ENCODE results near the gene CD2AP.

Gene CD2AP

DNA sequence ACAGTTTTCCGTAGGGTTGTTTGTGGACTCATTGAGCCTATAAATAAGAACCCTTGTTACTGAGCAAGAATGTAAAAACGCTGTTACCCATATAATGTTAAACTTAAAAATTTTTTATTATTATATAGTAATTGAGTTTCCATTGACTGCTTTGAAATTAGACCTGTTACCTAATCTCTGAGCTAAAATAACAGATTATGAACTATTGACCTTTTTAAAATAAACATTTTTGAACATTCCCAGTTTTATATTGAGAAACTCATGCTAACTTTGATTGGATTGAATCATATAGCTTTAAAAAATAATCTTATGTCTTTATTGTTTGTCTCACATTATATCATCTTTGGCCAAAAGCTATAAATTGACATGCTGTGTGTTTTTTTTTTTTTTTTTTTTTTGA is 95.5 kb downstream of the CD2AP start:
- no peak for DNase-seq

DNA sequence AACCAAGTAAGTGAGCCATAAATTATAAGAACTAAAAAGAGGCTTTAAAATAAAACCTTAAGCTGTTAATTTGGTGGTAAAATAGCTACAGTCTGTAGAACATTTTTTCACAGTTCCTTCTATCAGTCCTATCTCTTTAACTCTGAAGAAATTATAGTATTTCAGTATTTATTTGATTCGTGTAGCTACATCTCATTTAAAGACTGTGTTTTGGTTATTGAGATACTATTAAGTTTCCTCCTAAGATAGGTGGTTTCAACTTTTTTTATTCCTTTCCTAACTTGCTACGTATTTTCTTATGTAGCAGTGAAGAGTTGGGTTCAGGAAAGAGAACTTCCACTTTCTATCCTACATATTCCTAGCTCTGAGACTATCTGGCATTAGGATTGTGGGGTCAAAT is 97.2 kb downstream of the CD2AP start:
- DNase-seq, result no peak

DNA sequence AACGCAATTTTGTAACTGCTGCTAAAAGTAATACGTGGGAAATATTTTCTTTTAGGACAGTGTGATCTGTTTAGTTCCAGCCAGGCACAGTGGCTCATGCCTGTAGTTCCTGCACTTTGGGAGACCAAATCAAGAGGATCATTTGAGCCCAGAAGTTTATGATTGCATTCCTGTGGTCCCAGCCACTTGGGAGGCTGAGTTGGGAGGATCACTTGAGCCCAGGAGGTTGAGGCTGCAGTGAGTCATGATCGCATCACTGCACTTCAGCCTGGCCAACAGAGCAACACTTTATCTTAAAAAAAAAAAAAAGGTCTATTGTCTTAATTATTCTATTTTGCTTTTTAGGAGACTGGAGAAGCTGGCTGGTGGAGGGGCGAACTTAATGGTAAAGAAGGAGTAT is 101.5 kb downstream of the CD2AP start:
- no peak for DNase-seq

DNA sequence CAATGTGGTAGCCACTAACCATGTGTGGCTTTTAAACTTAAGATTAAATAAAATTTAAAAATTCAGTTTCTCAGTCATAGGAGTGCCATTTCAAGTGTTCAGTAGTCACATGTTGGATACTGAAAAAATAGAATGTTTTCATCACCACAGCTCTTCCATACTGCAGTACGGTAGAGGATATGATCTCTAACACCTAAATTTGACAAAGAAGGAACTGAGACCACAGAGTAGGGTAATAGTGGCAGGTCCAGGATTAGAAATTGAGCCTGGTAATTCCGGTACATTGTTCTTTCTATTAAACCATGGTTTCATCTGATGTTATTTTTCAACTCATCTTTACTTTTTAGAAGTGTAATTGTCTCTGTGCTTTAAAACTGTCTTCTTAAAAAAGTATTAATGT is 104.0 kb downstream of the CD2AP start:
- no peak for DNase-seq

DNA sequence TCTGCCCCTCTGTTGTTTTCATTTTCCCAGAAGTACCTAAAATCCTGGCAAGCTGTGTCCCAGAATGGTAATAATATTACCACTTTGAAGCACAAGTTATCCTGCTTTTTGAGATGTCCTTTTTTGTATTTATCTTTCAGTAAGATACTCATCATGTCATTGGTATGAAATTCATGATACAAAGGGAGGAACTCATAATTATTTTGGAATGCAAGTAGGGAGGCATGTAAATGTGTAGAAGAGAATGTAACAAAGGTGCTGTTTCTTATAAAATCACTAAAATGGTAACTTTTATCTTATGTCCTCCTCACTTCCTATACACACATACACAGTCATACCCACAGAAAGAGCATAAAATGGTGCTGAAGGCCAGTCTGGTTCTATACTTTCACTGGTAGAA is 109.9 kb downstream of the CD2AP start:
- DNase-seq, result no peak

DNA sequence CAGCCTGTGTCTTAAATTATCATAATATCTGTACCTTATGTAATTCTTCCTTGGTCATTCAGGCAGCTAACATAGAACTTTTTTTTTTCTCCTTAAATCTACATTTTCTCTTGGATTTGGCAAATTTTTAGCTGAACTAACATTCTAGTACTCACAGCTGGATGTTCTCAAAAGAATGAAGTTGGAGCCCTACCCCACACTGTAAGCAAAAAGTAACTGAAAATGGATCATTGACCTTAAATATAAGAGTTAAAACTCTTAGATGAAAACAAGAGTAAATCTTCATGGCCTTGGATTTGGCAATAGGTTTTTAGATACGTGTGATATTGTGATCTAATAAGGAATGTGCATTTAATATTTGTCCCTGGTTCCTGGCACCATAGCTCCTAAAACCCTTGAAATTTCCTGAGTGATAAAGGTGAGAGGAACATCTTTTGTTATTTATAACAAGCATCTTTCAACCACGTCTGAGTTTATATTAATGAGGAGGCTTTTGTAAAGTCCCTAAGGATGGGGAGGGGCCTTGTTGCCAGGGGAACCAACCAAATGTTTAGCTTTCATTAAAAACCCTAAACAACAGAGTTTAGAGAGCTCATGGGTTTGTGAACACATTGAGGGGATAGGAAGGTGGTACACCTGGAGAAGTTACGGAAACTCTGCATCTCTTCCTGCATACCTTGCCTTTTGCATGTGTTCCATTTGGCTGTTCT is 114.7 kb downstream of the CD2AP start:
- no peak for DNase-seq

DNA sequence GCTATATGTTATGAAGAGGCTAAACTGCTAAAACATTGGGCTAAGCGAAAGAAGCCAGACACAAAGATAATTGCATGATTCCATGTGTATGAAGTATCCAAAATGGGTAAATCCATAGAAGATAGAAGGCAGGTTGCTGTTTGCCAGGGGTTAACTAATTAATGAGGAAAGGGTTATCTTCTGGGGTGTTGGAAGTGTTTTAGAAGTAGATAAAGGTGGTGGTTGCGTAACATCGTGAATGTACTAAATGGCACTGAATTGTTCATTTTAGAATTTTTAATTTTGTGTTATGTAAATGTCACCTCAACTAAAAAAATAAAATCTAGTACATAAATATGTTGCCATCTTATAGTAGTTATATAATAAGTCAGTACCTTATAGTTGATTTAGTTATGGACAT is 116.4 kb downstream of the CD2AP start:
- DNase-seq, result no peak

DNA sequence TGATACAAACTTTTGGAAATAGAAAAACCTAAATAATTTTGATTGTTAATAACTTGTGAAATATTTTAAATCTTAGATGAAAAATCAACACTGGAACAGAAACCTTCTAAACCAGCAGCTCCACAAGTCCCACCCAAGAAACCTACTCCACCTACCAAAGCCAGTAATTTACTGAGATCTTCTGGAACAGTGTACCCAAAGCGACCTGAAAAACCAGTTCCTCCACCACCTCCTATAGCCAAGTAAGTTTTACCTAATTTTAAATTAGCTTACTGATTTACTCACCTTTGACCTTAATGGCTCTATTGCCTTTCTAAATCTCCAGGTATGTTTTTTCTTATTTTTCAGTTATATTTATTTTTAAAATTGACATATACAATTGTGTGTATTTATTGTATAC is 118.2 kb downstream of the CD2AP start:
- no peak for DNase-seq

DNA sequence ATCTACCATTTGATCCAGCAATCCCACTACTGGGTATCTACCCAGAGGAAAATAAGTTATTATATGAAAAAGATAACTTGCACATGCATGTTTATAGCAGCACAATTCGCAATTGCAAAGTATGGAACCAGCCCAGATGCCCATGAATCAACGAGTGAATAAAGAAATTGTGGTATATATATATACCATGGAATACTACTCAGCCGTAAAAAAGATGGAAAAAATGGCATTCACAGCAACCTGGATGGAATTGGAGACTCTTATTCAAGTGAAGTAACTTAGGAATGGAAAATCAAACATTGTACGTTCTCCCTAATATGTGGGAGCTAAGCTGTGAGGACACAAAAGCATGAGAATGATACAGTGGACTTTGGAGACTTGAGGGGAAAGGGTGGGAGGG is 120.8 kb downstream of the CD2AP start:
- no peak for DNase-seq

DNA sequence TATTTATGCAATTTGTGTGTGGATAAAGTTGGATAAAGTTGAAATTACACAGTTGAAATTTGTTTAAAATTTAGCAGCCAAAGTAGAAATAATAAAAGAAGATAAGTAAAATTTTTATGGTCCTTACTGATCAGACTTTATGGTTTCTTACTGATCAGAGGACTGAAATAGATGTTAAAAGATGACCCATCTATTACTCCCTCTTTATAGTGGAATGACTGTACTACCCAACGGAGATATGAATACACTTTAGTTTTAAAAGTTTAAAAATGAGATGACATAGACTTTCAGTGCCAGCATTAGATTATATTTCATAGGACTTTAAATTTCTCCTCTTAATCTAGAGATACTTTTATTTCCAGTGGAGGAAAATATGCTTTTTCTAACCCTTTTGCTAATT is 121.9 kb downstream of the CD2AP start:
- DNase-seq, result no peak

DNA sequence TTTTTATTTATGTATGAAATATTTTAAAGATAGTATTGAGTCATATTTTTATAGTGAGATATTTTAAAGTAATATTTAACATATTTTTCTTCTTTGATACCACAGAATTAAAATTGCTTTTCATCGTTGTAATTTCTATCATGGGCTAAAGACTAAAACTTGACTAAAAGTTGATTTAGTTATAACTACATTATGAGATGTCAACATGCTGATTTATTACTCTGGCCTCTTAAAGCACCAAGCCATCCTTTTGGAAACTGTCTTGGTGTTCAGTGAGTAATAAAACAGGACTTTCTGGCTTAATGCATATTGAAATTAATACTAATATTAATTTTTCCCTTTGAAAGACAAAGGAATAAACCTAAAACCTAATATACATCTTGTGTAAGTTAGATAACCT is 125.6 kb downstream of the CD2AP start:
- no peak for DNase-seq

DNA sequence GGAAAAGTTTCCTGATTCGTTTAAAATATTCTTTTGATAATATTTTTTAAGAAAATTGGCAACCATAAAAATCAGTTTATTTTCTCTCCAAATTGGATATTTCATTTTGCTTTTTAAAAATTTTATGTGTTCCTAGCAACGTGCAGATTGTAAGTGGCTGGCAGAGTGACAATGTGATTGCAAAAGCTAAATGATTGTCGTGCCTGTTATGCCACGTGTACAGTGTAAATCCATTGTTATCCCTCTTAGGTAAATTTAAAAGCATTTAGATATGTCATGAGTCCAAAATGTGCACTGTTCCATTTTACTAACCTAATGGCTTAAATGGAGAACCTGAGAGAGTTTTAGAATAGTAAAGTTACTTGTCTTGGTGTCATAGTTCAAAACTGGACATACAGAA is 126.4 kb downstream of the CD2AP start:
- DNase-seq, result no peak

DNA sequence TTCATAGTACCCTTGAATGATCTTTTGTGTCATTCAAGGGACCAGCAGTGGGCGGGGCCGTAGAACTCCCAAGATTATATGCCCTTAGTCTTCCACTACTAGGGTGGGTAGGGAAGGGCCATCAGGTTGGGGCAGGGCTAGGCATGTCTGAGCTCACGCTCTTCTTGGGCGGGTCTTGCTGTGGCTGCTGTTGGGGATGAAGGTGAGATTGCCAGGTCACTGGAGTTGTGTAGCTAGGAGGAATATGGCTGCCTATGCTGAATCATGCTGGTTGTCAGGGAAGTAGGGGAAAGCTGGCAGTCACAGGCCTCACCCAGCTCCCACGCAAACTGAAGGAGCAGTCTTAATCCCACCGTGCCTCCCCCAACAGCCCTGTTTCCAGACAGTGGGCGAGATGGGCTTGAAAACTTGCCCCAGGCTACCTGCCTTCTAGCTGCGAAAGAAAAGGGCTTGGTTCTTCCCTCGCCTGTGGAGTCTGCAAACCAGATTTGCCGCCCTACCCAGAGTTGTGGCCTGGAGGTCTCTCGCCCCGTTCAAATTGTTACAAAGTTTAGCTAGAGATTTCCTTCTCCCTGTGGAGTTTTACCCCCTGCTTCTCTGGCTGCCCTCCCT is 144.4 kb downstream of the CD2AP start:
- DNase-seq, result no peak

DNA sequence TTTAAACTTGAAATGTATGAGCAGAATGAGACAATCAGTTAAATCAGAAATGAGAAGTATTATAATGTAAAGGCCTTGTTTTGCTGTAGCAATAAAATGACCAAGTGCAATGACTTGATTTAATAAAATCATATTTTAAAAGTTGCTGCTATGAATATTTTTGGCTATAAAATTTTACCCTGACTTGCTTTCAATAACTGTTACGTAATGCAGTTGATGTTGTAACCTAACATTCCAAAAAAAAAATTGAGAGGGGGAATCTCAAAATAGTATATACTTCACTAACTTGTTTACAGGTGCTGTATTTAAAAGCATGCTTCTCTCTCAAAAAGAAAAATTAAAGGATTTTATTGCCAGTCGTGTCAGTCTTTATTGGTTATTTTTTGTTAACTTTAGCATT is 149.2 kb downstream of the CD2AP start:
- DNase-seq, result no peak

DNA sequence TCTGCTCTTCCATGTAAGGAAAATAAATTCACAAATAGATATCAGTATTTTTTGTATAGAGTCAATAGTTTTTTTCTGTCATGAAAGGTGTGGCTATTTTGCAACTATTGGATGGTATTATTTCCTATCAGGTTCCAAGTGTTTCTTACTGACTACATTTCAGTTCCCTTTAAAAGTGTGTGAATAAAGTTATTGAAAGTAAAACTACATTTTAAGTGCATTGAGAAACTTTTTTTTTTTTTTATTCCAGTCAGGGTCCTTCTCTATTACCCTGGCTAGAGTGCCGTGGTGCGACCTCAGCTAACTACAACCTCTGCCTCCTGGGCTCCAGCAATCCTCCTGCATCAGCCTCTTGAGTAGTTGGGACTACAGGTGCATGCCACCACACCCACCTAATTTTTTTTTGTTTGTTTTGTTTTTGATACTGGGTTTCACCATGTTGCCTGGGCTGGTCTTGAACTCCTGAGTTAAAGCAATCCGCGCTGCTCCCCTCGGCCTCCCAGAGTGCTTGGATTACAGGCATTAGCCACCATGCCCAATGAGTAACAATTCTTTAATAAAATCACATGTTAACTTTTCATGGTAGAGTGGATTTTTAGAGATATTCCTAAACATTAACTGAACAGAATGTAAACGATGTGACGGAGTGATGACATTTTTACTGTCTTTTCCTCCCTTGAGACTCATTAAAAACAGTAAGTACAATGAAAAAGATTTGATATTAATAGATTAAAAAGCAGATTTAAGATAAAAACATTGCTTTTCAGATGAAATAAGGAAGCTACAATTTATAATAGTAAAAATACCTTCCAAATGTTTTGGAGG is 151.1 kb downstream of the CD2AP start:
- no peak for DNase-seq

DNA sequence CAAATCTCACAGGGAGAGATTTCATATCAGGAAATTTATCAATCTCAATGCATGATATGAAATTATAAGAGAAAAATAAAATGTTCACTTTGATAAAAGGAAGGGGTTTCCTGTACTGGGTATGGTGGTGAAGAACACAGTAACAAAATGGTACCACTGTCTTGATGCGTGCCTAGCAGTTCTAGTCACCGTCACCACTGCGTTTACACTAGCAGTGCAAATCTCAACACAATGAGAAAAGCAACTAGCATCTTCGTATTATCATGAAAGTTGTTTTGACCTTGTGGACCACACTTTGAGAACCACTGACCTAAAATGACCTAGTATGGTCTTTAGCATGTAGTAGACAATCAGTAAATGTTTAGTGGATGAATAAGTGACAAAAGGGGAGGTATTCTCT is 152.4 kb downstream of the CD2AP start:
- DNase-seq, result no peak

DNA sequence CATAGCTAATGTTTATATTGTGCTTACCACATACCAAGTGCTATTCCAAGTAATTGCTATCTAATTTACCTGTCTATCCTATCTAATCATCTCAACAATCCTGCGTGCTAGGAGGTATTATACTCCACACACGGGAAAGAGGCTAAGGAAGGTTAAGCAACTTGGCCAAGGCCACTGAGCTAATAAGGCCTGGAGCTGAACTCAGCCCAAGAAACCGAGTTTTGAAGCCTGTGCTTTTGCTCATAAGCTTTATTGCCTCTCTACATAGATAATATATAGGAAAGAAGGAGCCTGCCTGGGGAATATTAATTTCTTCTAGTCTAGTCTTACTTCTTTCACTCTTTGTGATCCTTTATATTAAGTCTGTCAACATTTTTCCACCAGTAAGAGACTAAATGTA is 153.0 kb downstream of the CD2AP start:
- DNase-seq, result no peak

DNA sequence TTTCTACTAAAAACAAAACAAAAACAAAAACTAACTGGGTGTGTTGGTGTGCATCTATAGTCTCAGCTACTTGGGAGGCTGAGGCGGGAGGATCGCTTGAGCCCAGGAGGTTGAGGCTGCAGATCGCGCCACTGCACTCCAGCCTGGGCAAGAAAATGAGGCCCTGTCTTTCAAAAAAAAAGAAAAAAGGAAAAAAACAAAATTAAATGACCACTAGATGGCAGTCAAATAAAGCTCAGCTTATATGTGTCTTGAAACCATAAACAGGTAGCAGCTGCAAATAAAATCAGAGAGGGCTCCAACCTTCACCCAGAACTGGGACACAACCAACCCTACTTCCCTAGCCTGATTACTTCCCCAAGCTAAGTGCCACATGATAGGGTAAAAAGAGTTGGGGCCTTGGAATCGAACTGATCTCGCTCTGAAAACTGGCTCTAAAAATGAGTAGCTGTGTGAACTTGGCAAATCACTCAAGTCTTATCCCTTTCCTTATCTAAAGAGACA is 153.7 kb downstream of the CD2AP start:
- no peak for DNase-seq

DNA sequence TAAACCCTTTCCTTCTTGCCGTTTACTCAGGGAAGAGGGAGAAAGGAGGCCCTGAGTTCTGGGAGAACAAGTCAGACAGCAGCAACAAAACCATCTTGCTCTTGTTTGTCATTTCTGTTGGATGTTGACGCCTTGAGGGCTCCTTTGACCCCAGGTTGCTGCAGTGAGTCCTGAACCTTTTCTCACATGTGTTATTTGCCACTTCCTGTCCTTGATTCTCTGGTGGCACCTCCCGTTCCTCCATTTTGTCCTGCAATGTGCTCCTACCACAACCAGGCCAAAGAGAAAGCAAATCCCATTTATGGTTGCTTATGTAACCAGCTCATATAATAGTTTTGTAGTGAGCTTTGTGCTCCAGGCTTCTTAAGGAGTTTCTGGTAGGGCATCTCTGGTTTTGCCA is 154.2 kb downstream of the CD2AP start:
- DNase-seq, result no peak

DNA sequence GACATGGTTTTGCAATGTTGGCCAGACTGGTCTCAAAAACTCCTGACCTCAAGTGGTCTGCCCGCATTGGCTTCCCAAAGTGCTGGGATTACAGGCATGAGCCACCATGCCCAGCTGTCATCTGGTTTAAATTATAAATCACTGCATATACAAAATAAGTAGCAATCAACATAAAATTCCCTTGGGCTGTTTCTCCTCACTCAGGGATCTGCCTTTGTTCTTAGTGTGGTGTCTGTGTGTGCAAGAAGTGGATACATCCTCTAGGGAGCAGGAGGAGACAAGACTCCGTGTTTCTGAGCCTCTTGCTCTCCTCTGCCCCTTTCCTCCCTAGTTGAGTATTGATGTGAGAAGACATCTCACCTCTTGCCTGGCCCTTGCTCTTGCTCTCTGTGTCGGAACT is 155.6 kb downstream of the CD2AP start:
- no peak for DNase-seq

DNA sequence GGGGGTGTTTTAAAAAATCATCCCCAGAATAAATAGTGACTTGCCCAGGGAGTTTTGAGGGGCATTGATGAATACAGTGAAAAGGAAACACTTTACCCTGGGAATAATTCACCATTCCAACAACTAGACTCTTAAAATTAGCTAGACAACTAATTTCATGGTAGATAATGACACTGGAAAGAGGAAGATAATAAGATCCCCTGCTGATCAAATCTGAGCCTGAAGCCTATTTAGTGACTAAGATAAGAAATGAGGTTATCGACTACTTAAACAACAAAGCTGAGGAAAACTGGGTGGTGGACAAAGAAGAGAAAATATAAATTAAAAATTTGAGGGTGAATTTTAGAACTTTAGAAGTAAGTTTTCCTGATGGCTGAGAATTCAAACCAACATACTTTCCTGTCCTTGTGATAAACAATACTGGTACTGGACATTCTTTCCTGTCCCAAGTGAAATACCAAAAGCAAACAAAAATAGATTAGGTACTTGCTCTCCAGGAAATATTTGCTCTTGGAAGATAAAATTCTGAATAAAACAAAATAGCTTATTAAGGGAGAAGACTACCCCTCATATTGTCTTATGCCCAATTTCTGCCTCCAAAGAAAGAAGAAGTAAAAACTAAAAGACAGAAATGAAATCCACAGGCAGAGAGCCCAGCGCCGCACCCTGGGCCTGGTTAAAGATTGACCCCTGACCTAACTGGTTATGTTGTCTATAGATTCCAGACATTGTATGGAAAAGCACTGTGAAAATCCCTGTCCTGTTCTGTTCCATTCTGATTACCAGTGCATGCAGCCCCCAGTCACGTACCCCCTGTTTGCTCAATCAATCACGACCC is 156.8 kb downstream of the CD2AP start:
- DNase-seq, result no peak

DNA sequence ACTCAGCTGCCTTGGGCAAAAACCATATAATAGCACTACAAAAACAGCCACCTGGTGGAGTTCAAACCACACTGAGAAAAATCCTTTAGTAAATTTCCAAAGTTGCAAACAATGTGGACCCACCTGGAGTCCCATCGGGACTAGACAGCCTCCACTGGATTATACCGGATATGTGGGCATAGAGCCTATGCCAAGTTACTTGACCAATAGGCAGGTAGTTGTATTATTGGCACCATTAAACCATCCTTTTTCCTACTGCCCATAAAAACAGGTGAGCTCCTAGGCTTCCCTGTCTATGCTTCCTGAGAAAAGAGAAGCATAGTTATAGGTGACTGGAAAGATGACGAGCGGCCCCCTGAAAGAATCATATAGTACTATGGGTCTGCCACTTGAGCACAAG is 169.1 kb downstream of the CD2AP start:
- no peak for DNase-seq

DNA sequence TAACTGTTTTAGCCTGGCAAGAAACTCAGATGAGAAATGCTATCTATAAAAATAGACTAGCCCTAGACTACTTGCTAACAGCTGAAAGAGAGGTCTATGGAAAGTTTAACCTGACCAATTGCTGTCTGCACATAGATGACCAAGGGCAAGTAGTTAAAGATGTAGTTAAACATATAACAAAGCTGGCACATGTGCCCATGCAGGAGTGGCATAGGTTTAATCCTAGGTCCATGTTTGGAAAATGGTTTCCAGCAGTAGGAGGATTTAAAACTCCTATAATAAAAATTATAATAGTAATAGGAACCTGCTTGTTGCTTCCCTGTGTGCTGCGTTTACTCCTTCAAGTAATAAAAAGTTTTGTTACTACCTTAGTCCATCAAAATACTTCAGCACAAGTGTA is 169.6 kb downstream of the CD2AP start:
- no peak for DNase-seq

Measured in GOT3 (cell line).